Stomach (tissue), 9 donors: ENCODE results near the gene FIGLA. TPM values are rescaled to one million over a fixed set of nuclear protein-coding genes. Genes with fewer than 3 reads are reported as not detected.

ENCODE experiments used
- DNase-seq, 2 donors: peaks; one replicate each; pipeline versions ENCODE4 v3.0.0 to v3.0.0-alpha.2; 2013 to 2019
- H3K27ac ChIP-seq, 5 donors: fragments of 200-600 bp in 4 of 5; sonication (generic) in 4 of 5; one replicate each; pipeline ENCODE4 v1.5.1; 2013 to 2019; ENCODE audit warnings: mild to moderate bottlenecking in 1 of 5, moderate library complexity in 1 of 5
- H3K27me3 ChIP-seq, 3 donors: fragments of 200-600 bp; sonication (generic); one replicate each; pipeline ENCODE4 v1.5.1; 2017 to 2019; ENCODE audit warnings: mixed run types in 1 of 3
- H3K36me3 ChIP-seq, 4 donors: fragments of 200-600 bp; sonication (generic); 1 replicate in 3 of 4; 2 replicates in 1 of 4; pipeline ENCODE4 v1.5.1; 2016 to 2019
- H3K4me1 ChIP-seq, 4 donors: fragments of 200-600 bp; sonication (generic); one replicate each; pipeline ENCODE4 v1.5.1; 2016 to 2019
- H3K4me3 ChIP-seq, 4 donors: fragments of 200-600 bp; sonication (generic) in 3 of 4; one replicate each; pipeline ENCODE4 v1.5.1; 2016 to 2019; ENCODE audit warnings: mild to moderate bottlenecking in 1 of 4
- H3K9me3 ChIP-seq, 4 donors: fragments of 200-600 bp; sonication (generic); one replicate each; pipeline ENCODE4 v1.5.1; 2016 to 2019
- EP300 ChIP-seq: sonication (generic); formaldehyde crosslinking; IDR thresholded peaks from one replicate; pipeline ENCODE4 v1.6.1; 2017; ENCODE audit warnings: antibody characterized with exemption
- POLR2A ChIP-seq, 4 donors: fragments of 450-650 bp; IDR thresholded peaks; one replicate each; pipeline ENCODE4 v1.6.1; 2016; ENCODE audit warnings: antibody characterized with exemption in 4 of 4, control low read depth in 2 of 4, mild to moderate bottlenecking in 1 of 4, moderate library complexity in 1 of 4
- POLR2AphosphoS5 ChIP-seq, 3 donors: sonication (generic); formaldehyde crosslinking; IDR thresholded peaks; one replicate each; pipeline ENCODE4 v1.6.1; 2016; ENCODE audit warnings: antibody characterized with exemption in 3 of 3
- WGBS, 5 donors: extraction: QIAGEN DNeasy Blood & Tissue Kit in 3 of 5; methylation state at CpG; one replicate each; pipeline versions ENCODE4 v1.1.5 to v1.1.7; 2013 to 2018; 5-methylcytosine and 5-hydroxymethylcytosine counted together
- intact Hi-C: fragments of 100-400 bp; cut with DNase I; formaldehyde crosslinking; loops from one replicate; pipeline ENCODE4 v1.15.1; 2023; ENCODE audit warnings: low total_unique reads
- polyA plus RNA-seq, 3 donors: library from polyadenylated mRNA; stranded (reverse); fragments of 200-250 nt; gene quantifications; one replicate each; pipeline ENCODE4 v1.2.3, GENCODE V29; 2013
- total RNA-seq, 5 donors: library from RNA; depleted of rRNA; stranded (reverse); fragments of >200 nt; gene quantifications; one replicate each; pipeline versions ENCODE4 v1.1.0 to v1.2.3, GENCODE V29; 2014 to 2016
- TF ChIP-seq, protein P1 (sequence below), 7 experiments: fragments of 450-650 bp in 4 of 7; fragments of 200-600 bp in 3 of 7; sonication (generic) in 3 of 7; IDR thresholded peaks; one replicate each; pipeline ENCODE4 v1.5.1; 2016 to 2019; ENCODE audit warnings: antibody characterized with exemption in 7 of 7, control low read depth in 2 of 7, mild to moderate bottlenecking in 1 of 7
- donor health status: healthy with polysubstance abuse.
- donor health status: Bipolar disorder and iron deficiency.
- donor health status: healthy.

Gene FIGLA
- total and polyA plus RNA-seq, 8 donors, result 0.75 TPM; not detected in 7

DNA sequence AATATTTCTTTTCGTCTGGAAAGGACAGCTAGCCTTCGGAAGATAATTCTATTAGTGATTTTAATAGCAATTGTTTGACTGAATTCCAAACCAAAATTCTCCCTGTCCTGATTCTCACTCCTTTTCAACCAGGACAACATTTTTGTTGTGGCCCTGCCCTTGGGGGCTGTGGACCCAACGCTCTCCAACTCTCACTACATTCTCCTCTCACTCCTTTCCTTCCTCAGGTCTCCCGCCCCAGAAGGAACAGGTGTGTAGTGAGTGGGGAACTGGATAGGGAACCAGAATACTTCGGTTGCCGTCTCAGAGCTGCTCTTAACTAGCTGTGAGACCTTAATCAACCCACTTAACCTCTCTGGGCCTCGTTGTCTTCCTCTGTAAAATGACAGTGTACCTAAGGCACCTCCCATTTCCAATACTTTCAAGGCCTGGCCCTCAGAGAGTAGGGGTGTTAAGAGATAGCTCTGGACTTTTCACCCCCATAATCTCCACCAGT lies 21.8 kb downstream of the FIGLA start:
- Histone ChIP-seq H3K36me3 (no peaks in the 10 kb centered on the region), H3K27me3 (peaks cover 0 to 91% (median 60%) of the 10 kb centered on the region in 3 donors), H3K9me3 (no peaks in the 10 kb centered on the region), H3K27ac (no peak overlapping the region), H3K4me1 (peaks cover 12 to 18% (median 15%) of the 10 kb centered on the region in 4 donors), H3K4me3 (peak overlapping the region in 1 of 4 donors; percentile 51)
- intact Hi-C loops, result no loop called here
- WGBS, 5 donors, result 41 to 65% (median 46%) methylated on average over 7 of the region's 7 CpGs
- DNase-seq, result no peak
- TF ChIP-seq, protein P1, sequence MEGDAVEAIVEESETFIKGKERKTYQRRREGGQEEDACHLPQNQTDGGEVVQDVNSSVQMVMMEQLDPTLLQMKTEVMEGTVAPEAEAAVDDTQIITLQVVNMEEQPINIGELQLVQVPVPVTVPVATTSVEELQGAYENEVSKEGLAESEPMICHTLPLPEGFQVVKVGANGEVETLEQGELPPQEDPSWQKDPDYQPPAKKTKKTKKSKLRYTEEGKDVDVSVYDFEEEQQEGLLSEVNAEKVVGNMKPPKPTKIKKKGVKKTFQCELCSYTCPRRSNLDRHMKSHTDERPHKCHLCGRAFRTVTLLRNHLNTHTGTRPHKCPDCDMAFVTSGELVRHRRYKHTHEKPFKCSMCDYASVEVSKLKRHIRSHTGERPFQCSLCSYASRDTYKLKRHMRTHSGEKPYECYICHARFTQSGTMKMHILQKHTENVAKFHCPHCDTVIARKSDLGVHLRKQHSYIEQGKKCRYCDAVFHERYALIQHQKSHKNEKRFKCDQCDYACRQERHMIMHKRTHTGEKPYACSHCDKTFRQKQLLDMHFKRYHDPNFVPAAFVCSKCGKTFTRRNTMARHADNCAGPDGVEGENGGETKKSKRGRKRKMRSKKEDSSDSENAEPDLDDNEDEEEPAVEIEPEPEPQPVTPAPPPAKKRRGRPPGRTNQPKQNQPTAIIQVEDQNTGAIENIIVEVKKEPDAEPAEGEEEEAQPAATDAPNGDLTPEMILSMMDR (IDR thresholded peaks at IDR 0.05), result no peak
- TF ChIP-seq EP300 (no peak), POLR2AphosphoS5 (IDR thresholded peaks at IDR 0.05) (no peak), POLR2A (IDR thresholded peaks at IDR 0.05) (no peak)

DNA sequence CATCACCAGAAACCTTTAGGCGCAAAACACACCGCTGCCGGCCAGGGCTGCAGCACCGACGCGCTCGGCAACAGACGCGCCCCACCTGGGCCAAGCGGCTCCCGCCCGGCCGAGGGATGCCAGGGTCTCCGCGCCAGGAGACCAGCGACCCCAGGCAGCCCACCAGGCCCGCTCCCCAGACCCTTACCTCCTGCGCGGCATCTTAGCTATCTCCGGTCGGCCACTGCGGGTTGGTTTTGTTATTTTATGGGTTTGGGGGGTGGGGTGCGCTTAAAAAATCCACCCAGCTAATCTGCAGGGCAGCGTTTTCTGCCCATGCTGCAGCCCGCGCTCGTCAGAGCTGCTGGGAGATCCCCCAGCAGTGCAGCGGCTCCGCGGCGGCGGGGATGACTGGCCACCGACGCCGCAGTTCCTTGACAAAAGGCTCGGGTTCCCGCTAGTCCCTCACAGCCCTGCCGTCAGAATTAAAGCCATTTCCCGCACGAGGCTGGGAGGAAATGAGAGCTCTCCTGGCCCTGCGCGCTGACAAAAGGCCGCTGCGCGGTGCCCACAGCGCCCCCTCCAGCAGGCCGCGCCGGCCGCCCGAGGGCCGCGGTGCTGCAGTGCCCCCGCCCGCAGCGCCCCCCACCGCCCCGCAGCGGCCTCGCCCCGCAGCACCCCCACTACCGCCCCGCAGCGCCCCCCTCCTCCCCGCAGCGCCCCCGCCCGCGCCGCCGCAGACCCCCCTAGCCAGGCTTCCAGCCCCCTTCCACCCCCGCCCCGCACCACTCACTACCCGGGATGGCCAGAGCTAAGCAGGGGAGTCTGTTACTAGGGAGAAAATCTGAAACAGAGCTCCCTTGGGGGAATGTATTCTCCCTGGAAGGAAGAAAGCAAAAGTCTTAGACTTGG lies 22.5 kb downstream of the FIGLA start, which contains the start of gene ADD2:
Gene ADD2, minus strand, starts transcription at position 502 of the 891 bp plus-strand sequence. CDS start 61,792 bp downstream, outside the sequence.
- Histone ChIP-seq H3K27me3 (peaks cover 0 to 89% (median 53%) of the 10 kb centered on the region in 3 donors), H3K27ac (peak within 1 kb of the TSS in 1 of 5 donors; percentile 18)
- TF ChIP-seq, protein P1 (IDR thresholded peaks at IDR 0.05), result peak in 1 of 7 experiments; percentile 16
- TF ChIP-seq POLR2A (IDR thresholded peaks at IDR 0.05), result no peak

DNA sequence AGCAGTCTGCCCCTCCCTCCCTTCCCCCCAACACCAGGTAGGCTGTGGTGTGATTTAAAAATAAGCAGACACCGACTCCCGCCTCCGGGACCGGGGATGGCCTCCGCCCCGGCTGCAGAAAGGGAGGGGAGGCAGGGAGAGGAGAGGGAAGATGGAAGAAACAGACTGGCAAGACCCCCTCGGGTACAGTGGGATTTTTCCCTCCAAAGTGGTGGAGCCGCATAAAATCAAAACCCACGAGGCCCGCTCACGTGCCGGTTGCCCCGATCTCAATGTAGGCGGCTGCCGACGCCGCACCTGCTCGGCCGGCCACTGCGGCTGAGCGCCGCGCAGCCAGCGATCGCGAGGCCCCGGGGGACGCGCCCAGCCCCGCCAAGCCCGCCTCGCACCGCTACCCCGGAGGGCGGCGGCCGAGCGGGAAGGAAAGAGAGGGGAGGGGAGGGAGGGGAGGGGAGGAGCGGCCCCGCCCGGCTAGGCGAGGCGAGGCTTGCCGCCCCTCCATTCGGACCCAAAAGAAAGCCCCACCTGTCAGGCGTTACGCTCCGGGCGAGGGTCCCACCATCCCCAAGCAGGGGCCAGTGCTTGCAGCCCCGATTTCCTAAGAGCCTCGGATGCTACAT lies 23.3 kb downstream of the FIGLA start:
- no peaks in the 10 kb centered on the region for H3K36me3 ChIP-seq
- peaks cover 0 to 85% (median 52%) of the 10 kb centered on the region in 3 donors for H3K27me3 ChIP-seq
- TF ChIP-seq POLR2AphosphoS5 (IDR thresholded peaks at IDR 0.05) (no peak), POLR2A (IDR thresholded peaks at IDR 0.05) (no peak), EP300 (no peak)
- TF ChIP-seq, protein P1 (IDR thresholded peaks at IDR 0.05), result no peak
- H3K4me3 ChIP-seq, result peak overlapping the region; percentile 37 to 54 (median 46)
- H3K9me3 ChIP-seq, result no peaks in the 10 kb centered on the region
- 1 to 3% (median 2%) methylated on average over 33 to 51 of the region's 51 CpGs for WGBS, 5 donors
- peak overlapping the region in 1 of 5 donors; percentile 18 for H3K27ac ChIP-seq
- intact Hi-C loops, result no loop called here
- peak in 1 of 2 donors; percentile 51 for DNase-seq
- H3K4me1 ChIP-seq, result peaks cover 12 to 18% (median 15%) of the 10 kb centered on the region in 4 donors

More for the DNA sequence above, 22.5 kb downstream of the FIGLA start, which contains the start of gene ADD2:
- Histone ChIP-seq H3K4me3 (peak within 1 kb of the TSS; percentile 37 to 54 (median 46)), H3K9me3 (no peaks in the 10 kb centered on the region), H3K4me1 (peaks cover 12 to 18% (median 15%) of the 10 kb centered on the region in 4 donors), H3K36me3 (no peaks in the 10 kb centered on the region)
- WGBS, 5 donors, result 1 to 3% (median 1%) methylated on average over 10 to 71 of the region's 74 CpGs
- intact Hi-C loops, result no loop called here
- DNase-seq, result peak in 1 of 2 donors; percentile 76
